Retinal pigment epithelial cell (primary cell): ENCODE data around the gene SHISA7.

Experiments used
- DNase-seq: peaks from one replicate; pipeline ENCODE4 v3.0.0-alpha.2; 2010; ENCODE audit warnings: low read depth
- H3K4me3 ChIP-seq: 2 replicates; pipeline ENCODE4 v1.5.1; 2011; ENCODE audit warnings: mild to moderate bottlenecking, low read length, control low read depth, moderate library complexity
- CTCF ChIP-seq: conservative IDR thresholded peaks from 2 replicates; pipeline ENCODE4 v1.5.1; 2011; ENCODE audit warnings: low read depth, low read length, control low read depth, inconsistent platforms

The SHISA7 gene

GRCh38 chr19:55473225-55474012 is 30.3 kb upstream of the SHISA7 start:
- DNase-seq, result no peak
- no peak overlapping the region for H3K4me3 ChIP-seq
- no peak for TF ChIP-seq CTCF

- H3K4me3 ChIP-seq, result no peak overlapping the region
- no peak for TF ChIP-seq CTCF
- no peak for DNase-seq
Observed at GRCh38 chr19:55472463-55472862, 29.4 kb upstream of the SHISA7 start.

- TF ChIP-seq CTCF, result no peak
- no peak for DNase-seq
- H3K4me3 ChIP-seq, result no peak overlapping the region
Observed at GRCh38 chr19:55471266-55471665, 28.2 kb upstream of the SHISA7 start.

- DNase-seq, result no peak
- TF ChIP-seq CTCF, result no peak
Observed at GRCh38 chr19:55468054-55468393, 24.9 kb upstream of the SHISA7 start.

GRCh38 chr19:55467236-55468053 is 24.3 kb upstream of the SHISA7 start:
- peak; percentile 84 for TF ChIP-seq CTCF
- no peak for DNase-seq
- H3K4me3 ChIP-seq, result no peak overlapping the region

More at GRCh38 chr19:55468054-55468393, 24.9 kb upstream of the SHISA7 start:
- no peak overlapping the region for H3K4me3 ChIP-seq

- no peak overlapping the region for H3K4me3 ChIP-seq
- no peak for TF ChIP-seq CTCF
- DNase-seq, result no peak
Observed at GRCh38 chr19:55466241-55466614, 23.1 kb upstream of the SHISA7 start.
